ENCODE measurements around the gene SLC23A1.
"Not testable (repeated sequence)": the region's sequence is repeated elsewhere in the genome, so short reads cannot be mapped to it uniquely, and the experiment has no call there.

GRCh38 chr5:139409116-139409515, 26.0 kb upstream of the SLC23A1 start:
- not testable (repeated sequence) for TF ChIP-seq CTCF, POLR2A (IDR thresholded peaks at IDR 0.05)
